ENCODE data around the gene HOXD1.

HOXD1 gene

GRCh38 chr2:176213406-176213805 is 24.9 kb downstream of the HOXD1 start:
- TF ChIP-seq CTCF (conservative IDR thresholded peaks at IDR 0.05; ENCODE audit: low read depth), result no peak
- no peak for DNase-seq (ENCODE audit: low spot score)
- POLR2A ChIA-PET (ENCODE audit: low non-redundant PET), result no interaction called here
- H3K27ac ChIP-seq, result no peak overlapping the region
- CTCF ChIA-PET, result no interaction called here

GRCh38 chr2:176227874-176228273 is 39.4 kb downstream of the HOXD1 start:
- DNase-seq (ENCODE audit: low spot score), result no peak
- H3K27ac ChIP-seq, result no peak overlapping the region
- ChIA-PET POLR2A (ENCODE audit: low non-redundant PET) (no interaction called here), CTCF (no interaction called here)
- TF ChIP-seq CTCF (conservative IDR thresholded peaks at IDR 0.05; ENCODE audit: low read depth), result no peak

- DNase-seq (ENCODE audit: low spot score), result no peak
- H3K27ac ChIP-seq, result no peak overlapping the region
- ChIA-PET CTCF (interaction anchor here (0.7 kb wide), 1 partner anchor 14 kb away, joined by 3 read pairs; no protein-coding TSS in a partner anchor), POLR2A (ENCODE audit: low non-redundant PET) (no interaction called here)
- TF ChIP-seq CTCF (conservative IDR thresholded peaks at IDR 0.05; ENCODE audit: low read depth), result no peak
Observed at GRCh38 chr2:176234156-176234555, 45.7 kb downstream of the HOXD1 start.

- H3K27ac ChIP-seq, result no peak overlapping the region
- ChIA-PET POLR2A (ENCODE audit: low non-redundant PET) (no interaction called here), CTCF (no interaction called here)
- no peak for DNase-seq (ENCODE audit: low spot score)
- no peak for TF ChIP-seq CTCF (conservative IDR thresholded peaks at IDR 0.05; ENCODE audit: low read depth)
Observed at GRCh38 chr2:176234940-176235339, 46.5 kb downstream of the HOXD1 start.

GRCh38 chr2:176237456-176237855 is 49.0 kb downstream of the HOXD1 start:
- ChIA-PET CTCF (interaction anchor here (0.7 kb wide), 1 partner anchor 107 kb away, joined by 3 read pairs; no protein-coding TSS in a partner anchor), POLR2A (ENCODE audit: low non-redundant PET) (no interaction called here)
- DNase-seq (ENCODE audit: low spot score), result no peak
- TF ChIP-seq CTCF (conservative IDR thresholded peaks at IDR 0.05; ENCODE audit: low read depth), result no peak
- no peak overlapping the region for H3K27ac ChIP-seq

GRCh38 chr2:176239031-176239430 is 50.6 kb downstream of the HOXD1 start:
- POLR2A ChIA-PET (ENCODE audit: low non-redundant PET), result no interaction called here
- no peak for DNase-seq (ENCODE audit: low spot score)
- no peak for TF ChIP-seq CTCF (conservative IDR thresholded peaks at IDR 0.05; ENCODE audit: low read depth)
- CTCF ChIA-PET, result interaction anchor here (0.6 to 0.7 kb wide), 2 partner anchors 198 to 425 kb away, joined by 3 read pairs; no protein-coding TSS in a partner anchor
- H3K27ac ChIP-seq, result no peak overlapping the region

GRCh38 chr2:176240301-176240700 is 51.8 kb downstream of the HOXD1 start:
- ChIA-PET CTCF (interaction anchor here (0.7 kb wide), 1 partner anchor 21 kb away, joined by 3 read pairs; no protein-coding TSS in a partner anchor), POLR2A (ENCODE audit: low non-redundant PET) (no interaction called here)
- TF ChIP-seq CTCF (conservative IDR thresholded peaks at IDR 0.05; ENCODE audit: low read depth), result no peak
- no peak overlapping the region for H3K27ac ChIP-seq
- DNase-seq (ENCODE audit: low spot score), result no peak

All from RWPE1 (cell line).